ENCODE measurements around the gene RYK.

RYK gene

DNA sequence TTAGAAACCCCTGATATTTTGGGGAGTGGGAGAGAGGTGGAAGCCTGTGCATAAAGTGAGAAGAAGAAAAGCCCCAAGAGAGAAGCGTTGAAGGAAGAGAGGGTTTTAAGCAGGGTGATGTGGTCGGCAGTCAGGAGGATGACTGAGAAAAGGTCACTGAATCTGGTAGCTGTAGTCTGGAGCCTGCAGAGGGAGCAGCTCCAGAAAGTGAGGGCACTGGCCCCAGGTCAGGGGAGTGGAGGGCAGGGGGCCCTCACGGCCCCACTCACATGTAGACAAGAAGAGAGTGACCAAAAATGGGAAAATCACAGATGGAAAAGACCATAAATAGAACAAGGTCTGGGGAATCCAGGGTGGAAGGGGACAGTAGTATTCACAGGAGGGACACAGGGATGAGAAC, 105.5 kb downstream of the RYK start:
- no peak for TF ChIP-seq EZH2phosphoT487 (IDR thresholded peaks at IDR 0.05; ENCODE audit: borderline replicate concordance, low read length)
- TF ChIP-seq, protein P1, sequence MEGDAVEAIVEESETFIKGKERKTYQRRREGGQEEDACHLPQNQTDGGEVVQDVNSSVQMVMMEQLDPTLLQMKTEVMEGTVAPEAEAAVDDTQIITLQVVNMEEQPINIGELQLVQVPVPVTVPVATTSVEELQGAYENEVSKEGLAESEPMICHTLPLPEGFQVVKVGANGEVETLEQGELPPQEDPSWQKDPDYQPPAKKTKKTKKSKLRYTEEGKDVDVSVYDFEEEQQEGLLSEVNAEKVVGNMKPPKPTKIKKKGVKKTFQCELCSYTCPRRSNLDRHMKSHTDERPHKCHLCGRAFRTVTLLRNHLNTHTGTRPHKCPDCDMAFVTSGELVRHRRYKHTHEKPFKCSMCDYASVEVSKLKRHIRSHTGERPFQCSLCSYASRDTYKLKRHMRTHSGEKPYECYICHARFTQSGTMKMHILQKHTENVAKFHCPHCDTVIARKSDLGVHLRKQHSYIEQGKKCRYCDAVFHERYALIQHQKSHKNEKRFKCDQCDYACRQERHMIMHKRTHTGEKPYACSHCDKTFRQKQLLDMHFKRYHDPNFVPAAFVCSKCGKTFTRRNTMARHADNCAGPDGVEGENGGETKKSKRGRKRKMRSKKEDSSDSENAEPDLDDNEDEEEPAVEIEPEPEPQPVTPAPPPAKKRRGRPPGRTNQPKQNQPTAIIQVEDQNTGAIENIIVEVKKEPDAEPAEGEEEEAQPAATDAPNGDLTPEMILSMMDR (IDR thresholded peaks at IDR 0.05; ENCODE audit: low read depth, low read length, poor library complexity, severe bottlenecking), result no peak
- Histone ChIP-seq H4K20me1 (ENCODE audit: control insufficient read depth, insufficient read depth, low read depth, low read length) (no peaks in the 10 kb centered on the region), H3K9me3 (ENCODE audit: control insufficient read depth, insufficient read depth, low read length) (no peaks in the 10 kb centered on the region), H3K4me1 (ENCODE audit: control insufficient read depth, low read length) (peaks cover 11% of the 10 kb centered on the region), H3K27me3 (ENCODE audit: control insufficient read depth, low read length) (no peaks in the 10 kb centered on the region), H3K79me2 (ENCODE audit: control insufficient read depth, low read length) (no peaks in the 10 kb centered on the region), H3K36me3 (ENCODE audit: control insufficient read depth, low read length) (no peaks in the 10 kb centered on the region), H3K4me2 (ENCODE audit: low read length) (no peak overlapping the region), H3K27ac (ENCODE audit: low read depth, low read length) (no peak overlapping the region), H3K9me2 (replicated peaks; ENCODE audit: control insufficient read depth, low read length) (no peaks in the 10 kb centered on the region), H3K4me3 (ENCODE audit: low read length) (no peak overlapping the region), H3F3A (ENCODE audit: control insufficient read depth, insufficient read depth) (no peaks in the 10 kb centered on the region)

DNA sequence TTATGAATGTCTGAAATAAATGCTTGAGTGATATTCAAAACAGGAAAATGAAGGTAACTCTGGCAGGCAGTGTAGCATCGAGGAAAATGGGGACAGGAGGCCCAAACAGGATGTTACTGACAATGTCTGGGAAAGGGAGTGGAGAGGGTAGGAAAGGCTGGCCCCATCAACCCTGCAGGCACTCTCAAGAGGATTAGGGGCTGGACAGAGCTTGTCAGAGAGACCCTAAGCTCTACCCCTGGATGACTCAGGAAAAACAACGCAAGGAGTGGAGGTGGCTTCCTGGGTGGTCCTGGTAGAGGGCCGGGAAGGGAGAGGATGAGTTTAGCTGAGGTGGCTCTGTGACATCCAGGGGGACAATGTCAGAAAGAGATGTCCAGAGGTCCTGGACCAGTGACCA, 106.0 kb downstream of the RYK start:
- H3K4me3 ChIP-seq (ENCODE audit: low read length), result no peak overlapping the region
- H3F3A ChIP-seq (ENCODE audit: control insufficient read depth, insufficient read depth), result no peaks in the 10 kb centered on the region
- no peaks in the 10 kb centered on the region for H3K27me3 ChIP-seq (ENCODE audit: control insufficient read depth, low read length)
- H4K20me1 ChIP-seq (ENCODE audit: control insufficient read depth, insufficient read depth, low read depth, low read length), result no peaks in the 10 kb centered on the region
- no peaks in the 10 kb centered on the region for H3K9me3 ChIP-seq (ENCODE audit: control insufficient read depth, insufficient read depth, low read length)
- no peak overlapping the region for H3K4me2 ChIP-seq (ENCODE audit: low read length)
- H3K27ac ChIP-seq (ENCODE audit: low read depth, low read length), result no peak overlapping the region
- no peaks in the 10 kb centered on the region for H3K79me2 ChIP-seq (ENCODE audit: control insufficient read depth, low read length)
- TF ChIP-seq EZH2phosphoT487 (IDR thresholded peaks at IDR 0.05; ENCODE audit: borderline replicate concordance, low read length), result no peak
- TF ChIP-seq, protein P1 (IDR thresholded peaks at IDR 0.05; ENCODE audit: low read depth, low read length, poor library complexity, severe bottlenecking), result no peak
- no peaks in the 10 kb centered on the region for H3K9me2 ChIP-seq (replicated peaks; ENCODE audit: control insufficient read depth, low read length)
- H3K36me3 ChIP-seq (ENCODE audit: control insufficient read depth, low read length), result no peaks in the 10 kb centered on the region
- H3K4me1 ChIP-seq (ENCODE audit: control insufficient read depth, low read length), result peaks cover 11% of the 10 kb centered on the region

DNA sequence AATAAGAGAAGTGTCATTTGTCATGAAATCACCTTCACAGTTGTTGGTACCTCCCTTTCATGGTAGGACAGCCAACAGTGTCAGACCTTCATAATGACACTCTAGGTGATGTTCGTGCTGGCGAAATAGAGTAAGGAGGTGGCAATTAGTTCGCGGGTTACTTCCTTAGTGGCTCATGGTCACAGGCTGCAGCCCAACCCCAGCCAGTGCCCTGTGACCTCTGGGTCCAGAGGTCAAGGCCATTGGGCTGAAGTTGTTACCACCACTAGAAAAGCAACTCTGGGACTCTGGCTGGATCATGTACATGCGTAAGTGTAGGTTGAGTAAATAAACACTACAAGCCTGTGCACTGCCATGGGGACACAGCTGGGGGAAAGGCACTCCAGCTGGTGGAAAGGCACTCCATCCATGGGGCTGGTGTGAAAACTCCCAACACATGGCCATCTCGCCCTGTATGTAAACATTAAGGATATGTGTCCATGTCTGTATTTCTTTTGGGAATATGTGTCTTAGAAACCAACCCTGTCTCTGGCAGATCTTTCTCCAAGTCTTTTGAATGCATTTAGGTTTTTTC, 106.7 kb downstream of the RYK start:
- Histone ChIP-seq H3K27ac (ENCODE audit: low read depth, low read length) (no peak overlapping the region), H3K79me2 (ENCODE audit: control insufficient read depth, low read length) (no peaks in the 10 kb centered on the region), H3K27me3 (ENCODE audit: control insufficient read depth, low read length) (no peaks in the 10 kb centered on the region), H3K4me2 (ENCODE audit: low read length) (no peak overlapping the region), H4K20me1 (ENCODE audit: control insufficient read depth, insufficient read depth, low read depth, low read length) (no peaks in the 10 kb centered on the region), H3K4me3 (ENCODE audit: low read length) (no peak overlapping the region), H3K9me2 (replicated peaks; ENCODE audit: control insufficient read depth, low read length) (no peaks in the 10 kb centered on the region), H3K36me3 (ENCODE audit: control insufficient read depth, low read length) (no peaks in the 10 kb centered on the region), H3K9me3 (ENCODE audit: control insufficient read depth, insufficient read depth, low read length) (no peaks in the 10 kb centered on the region), H3K4me1 (ENCODE audit: control insufficient read depth, low read length) (peaks cover 11% of the 10 kb centered on the region), H3F3A (ENCODE audit: control insufficient read depth, insufficient read depth) (no peaks in the 10 kb centered on the region)
- no peak for TF ChIP-seq EZH2phosphoT487 (IDR thresholded peaks at IDR 0.05; ENCODE audit: borderline replicate concordance, low read length)
- TF ChIP-seq, protein P1 (IDR thresholded peaks at IDR 0.05; ENCODE audit: low read depth, low read length, poor library complexity, severe bottlenecking), result no peak
